Measurements from ENCODE around the gene PAX7. TPM values are rescaled to one million over a fixed set of nuclear protein-coding genes. Genes with fewer than 3 reads are reported as not detected.

The PAX7 gene
- total RNA-seq, 1 experiment from 2014 or later, result 0.15 TPM

DNA sequence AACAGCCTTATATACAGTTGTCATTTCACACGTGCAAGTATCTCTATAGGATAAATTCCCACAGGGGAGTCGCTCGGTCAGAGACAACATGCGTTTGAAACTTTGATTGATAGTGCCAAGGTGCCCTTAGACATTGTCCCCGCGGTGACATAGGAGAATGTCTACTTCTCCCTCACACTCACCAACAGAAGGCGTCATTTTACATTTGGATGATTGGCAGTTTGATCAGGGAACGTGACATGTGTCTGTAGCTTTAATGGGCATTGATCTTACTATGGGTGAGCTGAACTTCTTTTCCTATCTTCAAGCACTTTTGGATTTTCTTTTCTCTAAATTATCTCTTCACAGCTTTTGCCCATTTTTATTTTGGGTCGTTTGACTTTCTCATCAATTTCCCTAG is 42.6 kb upstream of the PAX7 start:
- Mint-ChIP-seq H3K27ac (no peak overlapping the region), H3K4me1 (peaks cover 7 to 11% of the 10 kb centered on the region in 2 experiments), H3K9me3 (no peaks in the 10 kb centered on the region; a peak in 1 of 5 replicates), H3K4me3 (no peak overlapping the region), H3K27me3 (ENCODE audit: low read depth) (peaks cover 39% of the 10 kb centered on the region), H3K36me3 (ENCODE audit: insufficient read depth in 1 of 3, low read depth in 3 of 3) (no peaks in the 10 kb centered on the region)
- TF ChIP-seq, protein P1, sequence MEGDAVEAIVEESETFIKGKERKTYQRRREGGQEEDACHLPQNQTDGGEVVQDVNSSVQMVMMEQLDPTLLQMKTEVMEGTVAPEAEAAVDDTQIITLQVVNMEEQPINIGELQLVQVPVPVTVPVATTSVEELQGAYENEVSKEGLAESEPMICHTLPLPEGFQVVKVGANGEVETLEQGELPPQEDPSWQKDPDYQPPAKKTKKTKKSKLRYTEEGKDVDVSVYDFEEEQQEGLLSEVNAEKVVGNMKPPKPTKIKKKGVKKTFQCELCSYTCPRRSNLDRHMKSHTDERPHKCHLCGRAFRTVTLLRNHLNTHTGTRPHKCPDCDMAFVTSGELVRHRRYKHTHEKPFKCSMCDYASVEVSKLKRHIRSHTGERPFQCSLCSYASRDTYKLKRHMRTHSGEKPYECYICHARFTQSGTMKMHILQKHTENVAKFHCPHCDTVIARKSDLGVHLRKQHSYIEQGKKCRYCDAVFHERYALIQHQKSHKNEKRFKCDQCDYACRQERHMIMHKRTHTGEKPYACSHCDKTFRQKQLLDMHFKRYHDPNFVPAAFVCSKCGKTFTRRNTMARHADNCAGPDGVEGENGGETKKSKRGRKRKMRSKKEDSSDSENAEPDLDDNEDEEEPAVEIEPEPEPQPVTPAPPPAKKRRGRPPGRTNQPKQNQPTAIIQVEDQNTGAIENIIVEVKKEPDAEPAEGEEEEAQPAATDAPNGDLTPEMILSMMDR (conservative IDR thresholded peaks at IDR 0.05), result no peak
- no peak overlapping the region for H2BK20ac ChIP-seq (ENCODE audit: low read depth, low read length, poor library complexity, severe bottlenecking)
- no CpG with 5 or more reads among the region's 9 CpGs for WGBS (ENCODE audit: extremely low coverage, insufficient read length, low lambda C conversion rate)
- H3T11ph ChIP-seq (ENCODE audit: low read length), result no peak overlapping the region
- no peaks in the 10 kb centered on the region for H3K23me2 ChIP-seq (ENCODE audit: insufficient read length, low read depth, low read length, poor library complexity, severe bottlenecking)
- H3K4ac ChIP-seq (ENCODE audit: low read depth, low read length), result no peak overlapping the region
- no peak overlapping the region for H3K56ac ChIP-seq (ENCODE audit: insufficient read length, low read depth, low read length)
- no peak overlapping the region for H3K14ac ChIP-seq (ENCODE audit: insufficient read depth, low read length)
- H4K91ac ChIP-seq (ENCODE audit: insufficient read length, low read depth, low read length), result no peak overlapping the region
- no peak overlapping the region for H3K4me2 ChIP-seq (ENCODE audit: insufficient read depth, insufficient read length, low read length)
- no peak overlapping the region for H2BK120ac ChIP-seq (ENCODE audit: low read depth, low read length, poor library complexity, severe bottlenecking)
- H3K9ac ChIP-seq (ENCODE audit: extremely low read depth, insufficient read length, low read length), result no peak overlapping the region
- H4K20me1 ChIP-seq (ENCODE audit: control insufficient read depth, insufficient read depth, insufficient read length), result no peaks in the 10 kb centered on the region
- H2BK15ac ChIP-seq (ENCODE audit: low read depth, low read length), result no peak overlapping the region
- H3K4me1 ChIP-seq (ENCODE audit: insufficient read depth, low read length), result no peaks in the 10 kb centered on the region
- no peaks in the 10 kb centered on the region for H3K9me3 ChIP-seq (ENCODE audit: control insufficient read depth, low read depth, low read length)
- no peaks in the 10 kb centered on the region for H3K27me3 ChIP-seq (ENCODE audit: insufficient read depth, low read length)
- H3K23ac ChIP-seq (ENCODE audit: insufficient read length, low read depth, low read length), result no peak overlapping the region
- no peaks in the 10 kb centered on the region for H3K79me2 ChIP-seq (ENCODE audit: insufficient read depth, low read length)
- no peak overlapping the region for H3K18ac ChIP-seq (ENCODE audit: insufficient read length, low read depth, low read length)
- H4K5ac ChIP-seq (ENCODE audit: insufficient read length, low read depth, low read length), result no peak overlapping the region
- no peak overlapping the region for H4K8ac ChIP-seq (replicated peaks; ENCODE audit: insufficient read length, low read depth, low read length)
- H3K79me1 ChIP-seq (ENCODE audit: insufficient read depth, low read depth, low read length, poor library complexity, severe bottlenecking), result no peaks in the 10 kb centered on the region
- H2AFZ ChIP-seq (ENCODE audit: low read length), result no peak overlapping the region
- DNase-seq, result no peak
- no peak overlapping the region for H2AK5ac ChIP-seq (ENCODE audit: insufficient read length, low read length)
- no peak overlapping the region for H2BK5ac ChIP-seq (ENCODE audit: insufficient read length, low read length)
- H2BK12ac ChIP-seq (ENCODE audit: insufficient read length, low read depth, low read length), result no peak overlapping the region
- H3K27ac ChIP-seq (ENCODE audit: insufficient read length, low read depth, low read length), result no peak overlapping the region

Measured in H9 (cell line).